SU-DHL-6 (cell line): Measurements from ENCODE around the gene EXD3.
"Not testable (repeated sequence)": the region's sequence is repeated elsewhere in the genome, so short reads cannot be mapped to it uniquely, and the experiment has no call there.

Experiments used
- H2AFZ ChIP-seq: fragments of 200-600 bp; sonication (generic); 2 replicates; pipeline ENCODE4 v1.6.1; 2014; ENCODE audit warnings: low read depth, mild to moderate bottlenecking, moderate library complexity, mixed read lengths, antibody characterized with exemption, low read length; ENCODE audit not compliant: severe bottlenecking
- H3F3A ChIP-seq: fragments of 200-600 bp; shearing (Covaris generic); 2 replicates; pipeline ENCODE4 v1.6.0; 2016; ENCODE audit warnings: antibody characterized with exemption, mild to moderate bottlenecking; ENCODE audit not compliant: insufficient read depth
- H3K27ac ChIP-seq: fragments of 200-600 bp; sonication (generic); 2 replicates; pipeline ENCODE4 v1.5.1; 2016; ENCODE audit warnings: low read depth, mild to moderate bottlenecking, low read length, moderate library complexity, mixed read lengths
- H3K27me3 ChIP-seq: fragments of 200-600 bp; sonication (generic), shearing (Covaris generic); 2 replicates; pipeline ENCODE4 v1.6.0; 2014; ENCODE audit warnings: mild to moderate bottlenecking, low read length
- H3K36me3 ChIP-seq: fragments of 200-600 bp; sonication (generic); 2 replicates; pipeline ENCODE4 v1.6.1; 2014; ENCODE audit warnings: mild to moderate bottlenecking, low read length, mixed read lengths
- H3K4me2 ChIP-seq: fragments of 300-600, 200-600 bp; shearing (Covaris generic), sonication (generic); 2 replicates; pipeline ENCODE4 v1.6.0; 2014; ENCODE audit warnings: low read length, low read depth, mild to moderate bottlenecking; ENCODE audit not compliant: poor library complexity, severe bottlenecking
- H3K4me3 ChIP-seq: fragments of 200-600 bp; sonication (generic); 2 replicates; pipeline ENCODE4 v1.5.1; 2014; ENCODE audit warnings: antibody characterized with exemption, low read length, mild to moderate bottlenecking, mixed read lengths; ENCODE audit not compliant: insufficient read depth, poor library complexity, severe bottlenecking
- H3K79me2 ChIP-seq: fragments of 200-600 bp; sonication (generic); 2 replicates; pipeline ENCODE4 v1.6.1; 2014; ENCODE audit warnings: mild to moderate bottlenecking, low read length, moderate library complexity; ENCODE audit not compliant: insufficient read depth
- H3K9ac ChIP-seq: fragments of 200-600 bp; sonication (generic); 2 replicates; pipeline ENCODE4 v1.7.0; 2014; ENCODE audit warnings: mild to moderate bottlenecking, low read length
- H3K9me2 ChIP-seq: fragments of 200-600 bp; sonication (generic); replicated peaks from 2 replicates; pipeline ENCODE4 v1.6.1; 2014; ENCODE audit warnings: low read length; ENCODE audit not compliant: insufficient read depth
- H3K9me3 ChIP-seq: fragments of 200-600 bp; sonication (generic); 2 replicates; pipeline ENCODE4 v1.6.1; 2014; ENCODE audit warnings: low read length, mixed read lengths; ENCODE audit not compliant: insufficient read depth
- H4K20me1 ChIP-seq: fragments of 200-600 bp; sonication (generic); 2 replicates; pipeline ENCODE4 v1.6.1; 2014; ENCODE audit warnings: low read depth, mild to moderate bottlenecking, antibody characterized with exemption, low read length, moderate library complexity, mixed read lengths
- CTCF ChIP-seq: fragments of 200-600 bp; sonication (generic); IDR thresholded peaks from one replicate; pipeline ENCODE4 v1.5.1; 2017; ENCODE audit warnings: antibody characterized with exemption, mild to moderate bottlenecking, low read length, moderate library complexity; ENCODE audit not compliant: insufficient read depth, poor library complexity, severe bottlenecking
- EZH2phosphoT487 ChIP-seq: fragments of 200-600 bp; sonication (generic), shearing (Covaris generic); conservative IDR thresholded peaks from 2 replicates; pipeline ENCODE4 v1.6.1; 2018; ENCODE audit warnings: mild to moderate bottlenecking, antibody characterized with exemption, low read length, moderate library complexity, mixed read lengths

EXD3 gene

GRCh38 chr9:137452761-137453642 lies 30.0 kb upstream of the EXD3 start:
- H3K9me2 ChIP-seq, result no peaks in the 10 kb centered on the region
- no peak overlapping the region for H3K9ac ChIP-seq
- no peak overlapping the region for H3K4me3 ChIP-seq
- no peaks in the 10 kb centered on the region for H3K79me2 ChIP-seq
- H3K9me3 ChIP-seq, result no peaks in the 10 kb centered on the region
- no peaks in the 10 kb centered on the region for H3K36me3 ChIP-seq
- TF ChIP-seq EZH2phosphoT487, result no peak
- no peak for TF ChIP-seq CTCF
- H3F3A ChIP-seq, result no peaks in the 10 kb centered on the region
- H2AFZ ChIP-seq, result no peak overlapping the region
- no peaks in the 10 kb centered on the region for H3K27me3 ChIP-seq
- H3K27ac ChIP-seq, result no peak overlapping the region
- H3K4me2 ChIP-seq, result no peak overlapping the region
- H4K20me1 ChIP-seq, result no peaks in the 10 kb centered on the region

- Histone ChIP-seq H3K27me3 (no peaks in the 10 kb centered on the region), H3K27ac (no peak overlapping the region), H3K9me2 (no peaks in the 10 kb centered on the region), H3K79me2 (no peaks in the 10 kb centered on the region), H3K4me2 (no peak overlapping the region), H3F3A (no peaks in the 10 kb centered on the region), H3K9me3 (no peaks in the 10 kb centered on the region), H3K9ac (no peak overlapping the region), H3K36me3 (no peaks in the 10 kb centered on the region), H3K4me3 (no peak overlapping the region), H2AFZ (no peak overlapping the region), H4K20me1 (no peaks in the 10 kb centered on the region)
- TF ChIP-seq CTCF, result no peak
- no peak for TF ChIP-seq EZH2phosphoT487
Observed at GRCh38 chr9:137452006-137452760, 29.2 kb upstream of the EXD3 start.

GRCh38 chr9:137451264-137452005 lies 28.5 kb upstream of the EXD3 start:
- H3K27me3 ChIP-seq, H3K36me3 ChIP-seq, H3K9me3 ChIP-seq, H3K4me3 ChIP-seq, H3K9me2 ChIP-seq, H3K4me2 ChIP-seq, H3K27ac ChIP-seq, H3K9ac ChIP-seq, H3F3A ChIP-seq, H4K20me1 ChIP-seq, H2AFZ ChIP-seq, H3K79me2 ChIP-seq: not testable (repeated sequence)

- not testable (repeated sequence) for H3K36me3 ChIP-seq, H3K9me2 ChIP-seq, H3K9ac ChIP-seq, H3K4me3 ChIP-seq, H3K79me2 ChIP-seq, H3K4me2 ChIP-seq, H4K20me1 ChIP-seq, H3K9me3 ChIP-seq, H2AFZ ChIP-seq, H3K27ac ChIP-seq, H3K27me3 ChIP-seq, H3F3A ChIP-seq
Observed at GRCh38 chr9:137450539-137451222, 27.7 kb upstream of the EXD3 start.
